A549 (cell line): ENCODE measurements around the gene RASA3.

ENCODE experiments used
- CTCF ChIP-seq: fragments of >200 bp; sonication (Bioruptor Twin); formaldehyde crosslinking; IDR thresholded peaks from 3 replicates; pipeline ENCODE4 v1.5.1; 2016
- EP300 ChIP-seq, 2 experiments: fragments of >200 bp; sonication (Bioruptor Twin); formaldehyde crosslinking; IDR thresholded peaks; 2 replicates in 1 of 2; 3 replicates in 1 of 2; pipeline ENCODE4 v1.6.1; 2016 to 2017
- ESRRA ChIP-seq: fragments of 150-350 bp; IDR thresholded peaks from 2 replicates; pipeline ENCODE4 v1.6.1; 2014; ENCODE audit warnings: mild to moderate bottlenecking, low read length, borderline replicate concordance
- JUN ChIP-seq, 2 experiments: fragments of >200 bp; sonication (Bioruptor Twin); formaldehyde crosslinking; IDR thresholded peaks; 2 replicates in 1 of 2; 3 replicates in 1 of 2; pipeline ENCODE4 v1.6.1; 2016 to 2017
- MYC ChIP-seq: IDR thresholded peaks from 2 replicates; pipeline ENCODE4 v1.6.1; 2012; ENCODE audit warnings: mild to moderate bottlenecking, inconsistent platforms, low read length, improper control_type of control experiment, borderline replicate concordance
- POLR2A ChIP-seq: IDR thresholded peaks from 2 replicates; pipeline ENCODE4 v1.6.1; 2012; ENCODE audit warnings: mild to moderate bottlenecking, low read length
- RCOR1 ChIP-seq: fragments of 150-350 bp; IDR thresholded peaks from 2 replicates; pipeline ENCODE4 v1.6.1; 2014; ENCODE audit warnings: antibody characterized with exemption, low read length, low read depth
- ZSCAN20 ChIP-seq: fragments of 250-450 bp; sonication (Bioruptor Pico); IDR thresholded peaks from 2 replicates; pipeline ENCODE4 v1.8.0; 2022; ENCODE audit warnings: mild to moderate bottlenecking, moderate library complexity

GRCh38 chr13:114112231-114112825 is 20.1 kb downstream of the RASA3 start:
- no peak for TF ChIP-seq POLR2A
- TF ChIP-seq ZSCAN20 (CRISPR knock-in tag) = no peak
- no peak for TF ChIP-seq MYC
- no peak for TF ChIP-seq CTCF
- TF ChIP-seq JUN (IDR thresholded peaks at IDR 0.05) = no peak
- TF ChIP-seq EP300 (IDR thresholded peaks at IDR 0.05) = no peak
- no peak for TF ChIP-seq RCOR1
- TF ChIP-seq ESRRA = no peak
